Measurements from ENCODE around the gene OR10G3. TPM values are rescaled to one million over a fixed set of nuclear protein-coding genes. Genes with fewer than 3 reads are reported as not detected.

The OR10G3 gene
- total RNA-seq, 1 experiment from 2014 or later = not detected

DNA sequence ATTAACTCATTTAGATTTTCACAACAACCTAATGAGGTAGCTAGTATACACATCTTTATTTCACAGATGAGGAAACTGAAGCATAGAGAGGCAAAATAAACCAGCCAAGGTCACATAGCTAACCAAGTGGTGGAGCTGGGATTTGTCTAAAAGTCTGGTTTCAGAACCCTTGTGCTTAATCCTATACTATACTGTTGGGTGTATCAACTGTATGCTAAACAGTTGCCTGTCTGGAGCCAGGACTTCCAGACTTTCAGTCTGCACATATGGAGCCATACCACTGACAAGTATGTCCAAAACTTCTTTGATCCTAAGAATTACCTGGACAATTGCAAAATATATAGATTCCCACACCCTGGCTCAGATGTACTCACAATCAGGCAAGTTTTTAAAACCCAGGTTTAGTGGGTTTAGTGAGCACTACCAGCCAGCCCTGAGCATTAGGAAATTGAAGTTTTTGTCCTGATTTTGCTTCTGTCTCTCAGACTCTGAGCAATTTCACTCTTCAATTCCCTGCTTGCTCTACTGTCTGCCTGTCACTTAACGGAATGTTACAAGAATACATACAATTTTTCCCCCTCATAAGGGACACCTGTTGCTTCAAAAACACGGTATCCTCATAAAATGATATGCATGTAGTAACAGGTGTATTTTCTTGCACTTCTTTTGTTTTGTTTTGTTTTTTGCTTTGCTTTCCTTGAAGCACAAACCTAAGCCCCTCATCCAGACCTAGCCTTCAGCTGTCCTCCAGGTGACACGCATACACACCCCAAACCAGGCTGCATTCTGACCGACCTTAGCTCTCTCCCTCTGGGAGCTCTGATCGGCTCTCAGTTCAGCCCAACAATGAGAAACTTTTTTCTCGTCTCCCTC lies 44.1 kb downstream of the OR10G3 start:
- Histone ChIP-seq H3K4ac (ENCODE audit: low read depth, low read length) (no peak overlapping the region), H2BK5ac (ENCODE audit: insufficient read length, low read length) (no peak overlapping the region), H2BK15ac (ENCODE audit: low read depth, low read length) (no peak overlapping the region), H3K27me3 (ENCODE audit: insufficient read depth, low read length) (no peaks in the 10 kb centered on the region), H3K14ac (ENCODE audit: insufficient read depth, low read length) (peak overlapping the region; percentile 87; the same call in 1 of the 2 replicates), H2BK12ac (ENCODE audit: insufficient read length, low read depth, low read length) (no peak overlapping the region), H3K4me2 (ENCODE audit: insufficient read depth, insufficient read length, low read length) (peak overlapping the region; percentile 97), H3K9ac (ENCODE audit: extremely low read depth, insufficient read length, low read length) (peak overlapping the region; percentile 82), H3T11ph (ENCODE audit: low read length) (no peak overlapping the region), H3K9me3 (ENCODE audit: control insufficient read depth, low read depth, low read length) (no peaks in the 10 kb centered on the region), H3K56ac (ENCODE audit: insufficient read length, low read depth, low read length) (no peak overlapping the region), H4K20me1 (ENCODE audit: control insufficient read depth, insufficient read depth, insufficient read length) (no peaks in the 10 kb centered on the region), H2BK120ac (ENCODE audit: low read depth, low read length, poor library complexity, severe bottlenecking) (no peak overlapping the region), H3K18ac (ENCODE audit: insufficient read length, low read depth, low read length) (peak overlapping the region; percentile 92), H3K23me2 (ENCODE audit: insufficient read length, low read depth, low read length, poor library complexity, severe bottlenecking) (peaks cover 16% of the 10 kb centered on the region), H4K8ac (replicated peaks; ENCODE audit: insufficient read length, low read depth, low read length) (no peak overlapping the region), H3K4me1 (ENCODE audit: insufficient read depth, low read length) (peaks cover 6% of the 10 kb centered on the region; the same call in 1 of the 2 replicates), H3K27ac (ENCODE audit: insufficient read length, low read depth, low read length) (peak overlapping the region; percentile 69), H3K79me1 (ENCODE audit: insufficient read depth, low read depth, low read length, poor library complexity, severe bottlenecking) (no peaks in the 10 kb centered on the region), H2BK20ac (ENCODE audit: low read depth, low read length, poor library complexity, severe bottlenecking) (no peak overlapping the region), H4K91ac (ENCODE audit: insufficient read length, low read depth, low read length) (no peak overlapping the region), H4K5ac (ENCODE audit: insufficient read length, low read depth, low read length) (no peak overlapping the region), H3K23ac (ENCODE audit: insufficient read length, low read depth, low read length) (no peak overlapping the region), H2AFZ (ENCODE audit: low read length) (no peak overlapping the region), H3K79me2 (ENCODE audit: insufficient read depth, low read length) (peaks cover 29% of the 10 kb centered on the region; the same call in 1 of the 2 replicates), H2AK5ac (ENCODE audit: insufficient read length, low read length) (no peak overlapping the region)
- Mint-ChIP-seq H3K36me3 (ENCODE audit: insufficient read depth in 1 of 3, low read depth in 3 of 3) (peaks cover 8 to 26% (median 14%) of the 10 kb centered on the region in 3 experiments; a peak in 6 of 7 replicates), H3K27ac (peak overlapping the region; percentile 93 to 100 (median 97)), H3K9me3 (no peaks in the 10 kb centered on the region), H3K27me3 (ENCODE audit: low read depth) (no peaks in the 10 kb centered on the region), H3K4me1 (peaks cover 51 to 61% of the 10 kb centered on the region in 2 experiments), H3K4me3 (peak overlapping the region; percentile 85 to 99)
- no peak for TF ChIP-seq CTCF (conservative IDR thresholded peaks at IDR 0.05)
- WGBS (ENCODE audit: extremely low coverage, insufficient read length, low lambda C conversion rate) = no CpG with 5 or more reads among the region's 6 CpGs
- no peak for DNase-seq

Measured in H9 (cell line).